GM18951 (cell line): ENCODE data around the gene NELFCD.
"Not testable (repeated sequence)": the region's sequence is repeated elsewhere in the genome, so short reads cannot be mapped to it uniquely, and the experiment has no call there.

Experiments used
- POLR2A ChIP-seq: IDR thresholded peaks from 4 replicates; pipeline ENCODE4 v1.6.1; 2011; ENCODE audit warnings: mild to moderate bottlenecking; ENCODE audit not compliant: insufficient read length, insufficient read depth; ENCODE audit errors: extremely low read depth
- in situ Hi-C: fragments of 300-500 bp; cut with MboI; formaldehyde crosslinking; loops from one replicate; pipeline ENCODE4 v1.12.0; 2022; ENCODE audit warnings: low sequenced_read_pairs, mixed read lengths, inconsistent platforms; ENCODE audit not compliant: unreplicated experiment

NELFCD gene

GRCh38 chr20:58963060-58963584 is 17.9 kb upstream of the NELFCD start:
- in situ Hi-C loops = no loop called here
- no peak for TF ChIP-seq POLR2A

- in situ Hi-C loops = not testable (repeated sequence)
Measured at GRCh38 chr20:58963922-58964321, 17.1 kb upstream of the NELFCD start.

- no peak for TF ChIP-seq POLR2A
- in situ Hi-C loops = no loop called here
Measured at GRCh38 chr20:58965270-58966064, 15.6 kb upstream of the NELFCD start.

- in situ Hi-C loops = no loop called here
- no peak for TF ChIP-seq POLR2A
Measured at GRCh38 chr20:58967652-58968429, 13.2 kb upstream of the NELFCD start.

GRCh38 chr20:58969439-58969838 is 11.6 kb upstream of the NELFCD start:
- in situ Hi-C loops = no loop called here
- no peak for TF ChIP-seq POLR2A

- in situ Hi-C loops = no loop called here
- TF ChIP-seq POLR2A = no peak
Measured at GRCh38 chr20:58970146-58970545, 10.9 kb upstream of the NELFCD start.

- in situ Hi-C loops = no loop called here
- no peak for TF ChIP-seq POLR2A
Measured at GRCh38 chr20:58971429-58971828, 9.6 kb upstream of the NELFCD start.

- in situ Hi-C loops = no loop called here
- TF ChIP-seq POLR2A = no peak
Measured at GRCh38 chr20:58973179-58973578, 7.9 kb upstream of the NELFCD start.

- in situ Hi-C loops = no loop called here
- no peak for TF ChIP-seq POLR2A
Measured at GRCh38 chr20:58973866-58974265, 7.2 kb upstream of the NELFCD start.

- in situ Hi-C loops = no loop called here
- TF ChIP-seq POLR2A = no peak
Measured at GRCh38 chr20:58975353-58975752, 5.7 kb upstream of the NELFCD start.

- TF ChIP-seq POLR2A = no peak
- in situ Hi-C loops = no loop called here
Measured at GRCh38 chr20:58976061-58976730, 4.9 kb upstream of the NELFCD start.

GRCh38 chr20:58978351-58979190 is 2.5 kb upstream of the NELFCD start:
- in situ Hi-C loops = no loop called here
- no peak for TF ChIP-seq POLR2A

- in situ Hi-C loops = loop anchor here (10.0 kb wide), 1 partner anchor 77 kb away; no protein-coding TSS in a partner anchor
- no peak for TF ChIP-seq POLR2A
Measured at GRCh38 chr20:58981628-58982364, 740 bp downstream of the NELFCD start.
